HepG2 (cell line): ENCODE results near the gene PPP1R13B. TPM values are rescaled to one million over a fixed set of nuclear protein-coding genes. Genes with fewer than 3 reads are reported as not detected.

ENCODE experiments used
- ATAC-seq: fragments of 200-7000 bp; cut with Tn5 transposase; 3 replicates; pipeline ENCODE4 v1.9.1; 2020; ENCODE audit warnings: mild to moderate bottlenecking, moderate library complexity
- BruUV-seq: library from RNA; stranded (reverse); fragments of 400-500 nt; replicated peaks from 2 replicates; lab custom pipeline; 2021; lab: Mats Ljungman, UMichigan
- CTCF ChIA-PET: fragments of 300-600 bp; formaldehyde crosslinking; extraction: SDS; loops from one replicate; lab custom pipeline; 2021; ENCODE audit warnings: low total read pairs, inconsistent platforms, low intra/inter-chr PET ratio; lab: Yijun Ruan, JAX
- POLR2A ChIA-PET: fragments of 350-600 bp; sonication (Branson Sonifier 250); formaldehyde crosslinking; loops from one replicate; lab custom pipeline; 2020; ENCODE audit warnings: antibody characterized with exemption, inconsistent platforms; lab: Yijun Ruan, JAX
- DNase-seq: peaks from one replicate; pipeline ENCODE4 v3.0.0-alpha.2; 2015; ENCODE audit warnings: low spot score
- FAIRE-seq: peaks from 3 replicates; lab custom pipeline; 2011; peaks lifted over from hg19 to GRCh38; lab: Jason Lieb, UNC
- H2AFZ ChIP-seq: one replicate; pipeline ENCODE4 v1.6.1; 2011; ENCODE audit warnings: low read length, inconsistent platforms
- H3K27ac ChIP-seq: fragments of 300-600 bp; 3 replicates; pipeline ENCODE4 v1.8.0; 2011; ENCODE audit warnings: mixed run types, mild to moderate bottlenecking, mixed read lengths, low read length, inconsistent platforms; ENCODE audit not compliant: insufficient read depth; ENCODE audit errors: extremely low read length
- H3K27me3 ChIP-seq, 2 experiments: fragments of 200-600 bp in 1 of 2; 2 replicates in 1 of 2; 3 replicates in 1 of 2; pipeline versions ENCODE4 v1.6.0 to v1.8.0; 2011; ENCODE audit warnings: low read length in 2 of 2, mild to moderate bottlenecking in 2 of 2, moderate library complexity in 2 of 2, inconsistent platforms in 1 of 2; ENCODE audit not compliant: insufficient read depth in 2 of 2, control insufficient read depth in 1 of 2
- H3K36me3 ChIP-seq, 2 experiments: fragments of 200-600 bp in 1 of 2; replicated peaks in 1 of 2; 2 replicates in 1 of 2; 3 replicates in 1 of 2; pipeline versions ENCODE4 v1.5.1 to v1.8.0; 2011; ENCODE audit warnings: low read length in 2 of 2, inconsistent platforms in 1 of 2; ENCODE audit not compliant: insufficient read depth in 2 of 2, control insufficient read depth in 1 of 2
- H3K4me1 ChIP-seq: 2 replicates; pipeline ENCODE4 v1.5.1; 2012; ENCODE audit warnings: low read length, inconsistent platforms; ENCODE audit not compliant: insufficient read depth
- H3K4me2 ChIP-seq: 2 replicates; pipeline ENCODE4 v1.6.0; 2011; ENCODE audit warnings: low read depth, low read length, inconsistent platforms
- H3K4me3 ChIP-seq, 3 experiments: fragments of 200-600 bp in 1 of 3; sonication (generic), shearing (Covaris generic) in 1 of 3; replicated peaks in 1 of 3; 2 replicates each; pipeline ENCODE4 v1.5.1; 2011 to 2016; ENCODE audit warnings: low read length in 3 of 3, inconsistent platforms in 2 of 3, low read depth in 2 of 3, mild to moderate bottlenecking in 2 of 3, control low read depth in 1 of 3, mixed read lengths in 1 of 3; ENCODE audit not compliant: insufficient read depth in 1 of 3
- H3K79me2 ChIP-seq: one replicate; pipeline ENCODE4 v1.6.1; 2011; ENCODE audit warnings: low read length, inconsistent platforms; ENCODE audit not compliant: insufficient read depth
- H3K9ac ChIP-seq: 2 replicates; pipeline ENCODE4 v1.6.0; 2011; ENCODE audit warnings: mild to moderate bottlenecking, low read depth, low read length, inconsistent platforms; ENCODE audit not compliant: insufficient read depth
- H3K9me3 ChIP-seq: 2 replicates; pipeline ENCODE4 v1.5.1; 2012; ENCODE audit warnings: mild to moderate bottlenecking, low read length
- H4K20me1 ChIP-seq: 2 replicates; pipeline ENCODE4 v1.6.0; 2011; ENCODE audit warnings: inconsistent platforms, mild to moderate bottlenecking, low read length, moderate library complexity; ENCODE audit not compliant: insufficient read depth
- JUND ChIP-seq: sonication (generic); formaldehyde crosslinking; IDR thresholded peaks from 2 replicates; pipeline ENCODE4 v1.8.0; 2022; ENCODE audit warnings: mild to moderate bottlenecking, missing genetic modification reagents
- NCOR1 ChIP-seq: fragments of 200-600 bp; sonication (generic); IDR thresholded peaks from 2 replicates; pipeline ENCODE4 v1.7.0; 2017; ENCODE audit warnings: antibody characterized with exemption, low read length, borderline replicate concordance
- SATB2 ChIP-seq: sonication (generic); formaldehyde crosslinking; IDR thresholded peaks from 2 replicates; pipeline ENCODE4 v1.5.0; 2020; ENCODE audit warnings: missing genetic modification reagents
- SCMH1 ChIP-seq: sonication (generic); formaldehyde crosslinking; IDR thresholded peaks from 2 replicates; pipeline ENCODE4 v1.9.0; 2021; ENCODE audit warnings: missing genetic modification reagents, mild to moderate bottlenecking, borderline replicate concordance
- ZKSCAN1 ChIP-seq: fragments of 150-350 bp; IDR thresholded peaks from 2 replicates; pipeline ENCODE4 v1.6.1; 2014; ENCODE audit warnings: low read length
- ZNF335 ChIP-seq: sonication (generic); formaldehyde crosslinking; IDR thresholded peaks from 2 replicates; pipeline ENCODE4 v1.4.0; 2020; ENCODE audit warnings: missing genetic modification reagents
- WGBS: methylation state at CpG from one replicate; pipeline ENCODE4 v1.1.6; 2017; ENCODE audit warnings: low lambda C conversion rate; 5-methylcytosine and 5-hydroxymethylcytosine counted together
- in situ Hi-C: cut with HindIII; loops from 2 replicates; pipeline ENCODE4 v1.10.0; 2017; ENCODE audit warnings: low pct_unique_long_range_greater_than_20kb; ENCODE audit not compliant: extremely low pct_ligation_motif_present
- intact Hi-C: fragments of 100-400 bp; cut with micrococcal nuclease; formaldehyde crosslinking; loops from one replicate; pipeline ENCODE4 v1.10.0; 2022; ENCODE audit not compliant: unreplicated experiment
- polyA plus RNA-seq, 8 experiments: library from polyadenylated mRNA; depleted of rRNA in 3 of 8; stranded (reverse) in 7 of 8; unstranded in 1 of 8; fragments of >200 nt; fragmentation: Illumina TruSeq in 4 of 8; extraction: Trizol in 4 of 8; gene quantifications; 2 replicates each; pipeline versions ENCODE4 v1.2.1 to v1.2.3, GENCODE V29; 2011 to 2016; ENCODE audit warnings: low read depth in 4 of 8, missing spikeins in 1 of 8, mixed read lengths in 1 of 8; ENCODE audit not compliant: insufficient read depth in 1 of 8
- total RNA-seq, 5 experiments: library from RNA; depleted of rRNA; stranded (reverse); fragments of >200 nt; fragmentation: Illumina TruSeq; extraction: Trizol; gene quantifications; 2 replicates each; pipeline ENCODE4 v1.2.3, GENCODE V29; 2016; ENCODE audit warnings: low read depth in 1 of 5
- TF ChIP-seq, protein P1 (sequence below): sonication (generic); formaldehyde crosslinking; IDR thresholded peaks from 2 replicates; pipeline ENCODE4 v1.8.0; 2023; ENCODE audit warnings: mild to moderate bottlenecking, missing genetic modification reagents

Gene PPP1R13B
- total and polyA plus RNA-seq, 2 of the 13 experiments (the other 11 are each of a cell fraction or from before 2014, with no cell fraction given) = 4.6 to 9.4 TPM

DNA sequence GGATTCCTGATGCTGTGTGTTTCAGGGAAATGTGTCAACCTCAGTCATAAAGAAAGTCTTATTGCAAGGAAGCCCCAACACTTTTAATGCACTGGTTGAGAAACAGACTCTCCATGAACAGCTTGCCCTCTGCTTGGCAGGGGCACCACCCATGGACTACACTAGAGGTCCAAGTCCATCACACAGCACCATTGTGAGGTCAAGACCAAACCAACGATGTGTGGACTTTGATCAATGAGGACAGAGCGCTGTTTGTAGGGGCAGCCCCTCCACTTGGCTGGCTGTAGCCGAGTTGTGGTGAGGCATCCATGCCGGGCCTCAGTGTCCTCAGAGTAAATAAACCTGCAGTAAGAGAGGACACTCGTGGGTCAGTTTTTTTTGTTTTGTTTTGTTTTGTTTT, 102.0 kb downstream of the PPP1R13B start (continued):
- TF ChIP-seq, protein P1, sequence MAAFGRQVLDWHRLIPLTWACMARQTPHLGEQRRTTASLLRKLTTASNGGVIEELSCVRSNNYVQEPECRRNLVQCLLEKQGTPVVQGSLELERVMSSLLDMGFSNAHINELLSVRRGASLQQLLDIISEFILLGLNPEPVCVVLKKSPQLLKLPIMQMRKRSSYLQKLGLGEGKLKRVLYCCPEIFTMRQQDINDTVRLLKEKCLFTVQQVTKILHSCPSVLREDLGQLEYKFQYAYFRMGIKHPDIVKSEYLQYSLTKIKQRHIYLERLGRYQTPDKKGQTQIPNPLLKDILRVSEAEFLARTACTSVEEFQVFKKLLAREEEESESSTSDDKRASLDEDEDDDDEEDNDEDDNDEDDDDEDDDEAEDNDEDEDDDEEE = no peak
- TF ChIP-seq ZNF335 = no peak
- TF ChIP-seq NCOR1 = peak; percentile 65; the same call in 1 of the 2 replicates
- TF ChIP-seq SATB2 (CRISPR knock-in tag) = no peak
- no peak for TF ChIP-seq SCMH1
- no peak for TF ChIP-seq JUND (CRISPR knock-in tag)

DNA sequence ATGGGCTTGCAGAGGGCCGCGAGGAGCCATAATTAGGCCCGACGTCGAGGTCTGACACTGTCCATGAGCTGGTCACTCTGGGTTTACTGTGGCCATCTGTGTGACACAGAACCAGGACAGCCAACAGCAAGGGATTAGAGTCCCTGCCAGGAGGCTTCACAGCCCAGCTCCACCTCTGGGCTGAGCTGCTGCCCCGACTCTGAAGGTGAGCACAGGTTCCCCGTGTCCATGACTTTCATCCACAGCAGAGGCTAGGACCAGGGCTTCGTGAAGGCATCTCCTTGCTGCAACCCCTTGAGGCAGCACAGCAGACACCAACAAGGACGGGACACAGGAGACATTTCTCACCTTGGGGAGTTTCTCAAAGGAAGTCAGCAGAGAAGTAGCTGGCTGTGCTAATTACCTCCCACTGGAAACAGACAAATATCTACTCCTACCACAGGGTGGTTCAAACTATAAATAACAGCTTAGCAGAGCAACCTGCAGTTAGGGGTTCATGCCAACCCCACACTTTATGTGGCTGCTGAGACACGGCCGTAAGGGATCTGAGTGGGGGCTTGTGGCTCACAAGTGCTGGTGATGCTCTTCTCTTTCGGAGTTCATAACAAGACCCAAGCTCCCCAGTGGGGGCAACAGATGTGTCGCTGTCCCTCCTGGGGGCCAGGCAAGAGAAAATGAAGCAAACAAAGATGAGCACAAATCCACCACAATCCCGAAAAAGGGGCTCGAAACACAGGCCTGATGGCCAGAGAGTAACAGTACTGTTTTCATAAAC, 102.6 kb downstream of the PPP1R13B start:
- Histone ChIP-seq H3K4me1 (peaks cover 16% of the 10 kb centered on the region), H3K79me2 (no peaks in the 10 kb centered on the region), H4K20me1 (no peaks in the 10 kb centered on the region), H3K9ac (no peak overlapping the region), H3K36me3 (peaks cover 9 to 42% of the 10 kb centered on the region in 2 experiments; a peak in 4 of 5 replicates), H3K4me3 (no peak overlapping the region), H2AFZ (no peak overlapping the region), H3K9me3 (no peaks in the 10 kb centered on the region), H3K27ac (no peak overlapping the region), H3K27me3 (no peaks in the 10 kb centered on the region), H3K4me2 (no peak overlapping the region)
- no TSS peak for BruUV-seq
- ChIA-PET CTCF (no interaction called here), POLR2A (no interaction called here)
- intact Hi-C loops (no loop called here), in situ Hi-C loops (no loop called here)
- DNase-seq = no peak
- no peak for FAIRE-seq
- no peak for ATAC-seq
- WGBS = 94% methylated on average over 12 of the region's 15 CpGs
- no peak for TF ChIP-seq ZKSCAN1
